ENCODE data around the gene ZNF362. TPM values are rescaled to one million over a fixed set of nuclear protein-coding genes. Genes with fewer than 3 reads are reported as not detected.

The ZNF362 gene
- total RNA-seq, 1 experiment from 2014 or later: 11.1 TPM

- Histone ChIP-seq H3K4me1 (ENCODE audit: control insufficient read depth in 1 of 2, insufficient read depth in 2 of 2, low read length in 2 of 2) (peaks cover 10 to 20% of the 10 kb centered on the region in 2 experiments), H3K36me3 (ENCODE audit: control insufficient read depth in 1 of 2, insufficient read depth in 2 of 2, low read length in 2 of 2) (no peaks in the 10 kb centered on the region), H3K9me2 (ENCODE audit: insufficient read depth) (no peaks in the 10 kb centered on the region), H3K9me3 (ENCODE audit: control insufficient read depth in 1 of 2, insufficient read depth in 1 of 2, low read depth in 1 of 2, low read length in 2 of 2) (no peaks in the 10 kb centered on the region), H3K4me2 (ENCODE audit: low read length) (peak overlapping the region; percentile 80), H3K27ac (ENCODE audit: low read depth, low read length) (peak overlapping the region; percentile 95; the same call in 1 of the 2 replicates), H3K79me2 (ENCODE audit: insufficient read depth, low read length) (0 out of 2 replicates have a peak, but pooled peaks cover 4% of the 10 kb centered on the region), H3K9ac (ENCODE audit: low read length) (peak overlapping the region; percentile 66), H3K4me3 (replicated peaks in 1 of 2; ENCODE audit: low read depth in 1 of 2, low read length in 2 of 2) (peak overlapping the region; percentile 69 to 72), H3K27me3 (ENCODE audit: insufficient read depth, low read length) (no peaks in the 10 kb centered on the region), H4K20me1 (ENCODE audit: insufficient read depth) (no peaks in the 10 kb centered on the region), H2AFZ (ENCODE audit: low read depth, low read length, poor library complexity, severe bottlenecking) (peak overlapping the region; percentile 75)
- BruUV-seq (replicated peaks): no TSS peak
- ChIA-PET POLR2A (interaction anchor here (0.7 to 0.8 kb wide), 2 partner anchors 41 to 130 kb away, joined by 3 read pairs; no protein-coding TSS in a partner anchor), CTCF (no interaction called here), RAD21 (ENCODE audit: low non-redundant PET in 1 of 2, low total read pairs in 2 of 2, uncharacterized antibody in 2 of 2, unreplicated experiment in 2 of 2) (no interaction called here)
- ATAC-seq (no peak), DNase-seq (ENCODE audit: low read depth, low spot score) (no peak)
- TF ChIP-seq MAX (IDR thresholded peaks at IDR 0.05) (no peak), CBX3 (IDR thresholded peaks at IDR 0.05; ENCODE audit: low read depth) (no peak), ZFX (IDR thresholded peaks at IDR 0.05) (no peak), ZBTB33 (IDR thresholded peaks at IDR 0.05; ENCODE audit: extremely low read depth, insufficient replicate concordance, low read length) (no peak), JUND (IDR thresholded peaks at IDR 0.05) (no peak), CEBPB (IDR thresholded peaks at IDR 0.05; ENCODE audit: low read depth) (no peak), FOSL1 (IDR thresholded peaks at IDR 0.05; ENCODE audit: low read depth) (no peak), SP1 (IDR thresholded peaks at IDR 0.05; ENCODE audit: low read depth) (no peak), RAD21 (IDR thresholded peaks at IDR 0.05; ENCODE audit: low read depth) (no peak), EZH2 (IDR thresholded peaks at IDR 0.05) (no peak), SRF (IDR thresholded peaks at IDR 0.05; ENCODE audit: low read depth) (no peak), YY1 (IDR thresholded peaks at IDR 0.05; ENCODE audit: extremely low read depth, insufficient replicate concordance, low read depth, low read length) (no peak), EGR1 (IDR thresholded peaks at IDR 0.05; ENCODE audit: low read depth) (no peak), ZNF274 (IDR thresholded peaks at IDR 0.05; ENCODE audit: low read depth, low read length) (no peak), TCF7L2 (IDR thresholded peaks at IDR 0.05; ENCODE audit: borderline replicate concordance, extremely low read depth, insufficient read depth, insufficient read length) (no peak)
- intact Hi-C loops (cut with micrococcal nuclease): no loop called here
Measured at GRCh38 chr1:33257207-33257771, 997 bp downstream of the ZNF362 start.

Measured in HCT116 (cell line).